ENCODE results near the gene CDH23.

CDH23 gene

GRCh38 chr10:71447676-71448075 lies 51.0 kb downstream of the CDH23 start:
- Histone ChIP-seq H3K27ac (ENCODE audit: low read depth, low read length) (no peak overlapping the region), H3K4me1 (ENCODE audit: control insufficient read depth in 1 of 2, insufficient read depth in 2 of 2, low read length in 2 of 2) (no peaks in the 10 kb centered on the region), H3K9me3 (ENCODE audit: control insufficient read depth in 1 of 2, low read length in 2 of 2) (no peaks in the 10 kb centered on the region), H3K4me3 (ENCODE audit: low read depth in 1 of 2, low read length in 2 of 2) (no peak overlapping the region), H3K9ac (ENCODE audit: low read depth in 1 of 2, low read length in 2 of 2) (no peak overlapping the region), H3K27me3 (ENCODE audit: control insufficient read depth in 1 of 2, insufficient read depth in 2 of 2, low read length in 2 of 2) (no peaks in the 10 kb centered on the region), H3K36me3 (ENCODE audit: control insufficient read depth in 1 of 2, insufficient read depth in 2 of 2, low read length in 2 of 2) (no peaks in the 10 kb centered on the region)

- no peaks in the 10 kb centered on the region for H3K36me3 ChIP-seq (ENCODE audit: control insufficient read depth in 1 of 2, insufficient read depth in 2 of 2, low read length in 2 of 2)
- no peaks in the 10 kb centered on the region for H3K4me1 ChIP-seq (ENCODE audit: control insufficient read depth in 1 of 2, insufficient read depth in 2 of 2, low read length in 2 of 2)
- H3K27me3 ChIP-seq (ENCODE audit: control insufficient read depth in 1 of 2, insufficient read depth in 2 of 2, low read length in 2 of 2), result no peaks in the 10 kb centered on the region
- H3K9ac ChIP-seq (ENCODE audit: low read depth in 1 of 2, low read length in 2 of 2), result no peak overlapping the region
- H3K4me3 ChIP-seq (ENCODE audit: low read depth in 1 of 2, low read length in 2 of 2), result no peak overlapping the region
- H3K27ac ChIP-seq (ENCODE audit: low read depth, low read length), result no peak overlapping the region
- no peaks in the 10 kb centered on the region for H3K9me3 ChIP-seq (ENCODE audit: control insufficient read depth in 1 of 2, low read length in 2 of 2)
These were observed 51.4 kb downstream of the CDH23 start for GRCh38 chr10:71448146-71448545.

GRCh38 chr10:71449026-71449425 lies 52.3 kb downstream of the CDH23 start:
- H3K27ac ChIP-seq (ENCODE audit: low read depth, low read length), result no peak overlapping the region
- no peaks in the 10 kb centered on the region for H3K36me3 ChIP-seq (ENCODE audit: control insufficient read depth in 1 of 2, insufficient read depth in 2 of 2, low read length in 2 of 2)

GRCh38 chr10:71451754-71452153 lies 55.0 kb downstream of the CDH23 start:
- no peak overlapping the region for H3K4me3 ChIP-seq (ENCODE audit: low read depth in 1 of 2, low read length in 2 of 2)
- no peak overlapping the region for H3K9ac ChIP-seq (ENCODE audit: low read depth in 1 of 2, low read length in 2 of 2)
- no peaks in the 10 kb centered on the region for H3K9me3 ChIP-seq (ENCODE audit: control insufficient read depth in 1 of 2, low read length in 2 of 2)
- H3K4me1 ChIP-seq (ENCODE audit: control insufficient read depth in 1 of 2, insufficient read depth in 2 of 2, low read length in 2 of 2), result no peaks in the 10 kb centered on the region
- no peak overlapping the region for H3K27ac ChIP-seq (ENCODE audit: low read depth, low read length)
- H3K27me3 ChIP-seq (ENCODE audit: control insufficient read depth in 1 of 2, insufficient read depth in 2 of 2, low read length in 2 of 2), result peaks cover 0 to 5% of the 10 kb centered on the region in 2 donors
- H3K36me3 ChIP-seq (ENCODE audit: control insufficient read depth in 1 of 2, insufficient read depth in 2 of 2, low read length in 2 of 2), result no peaks in the 10 kb centered on the region

More at GRCh38 chr10:71449026-71449425, 52.3 kb downstream of the CDH23 start:
- Histone ChIP-seq H3K27me3 (ENCODE audit: control insufficient read depth in 1 of 2, insufficient read depth in 2 of 2, low read length in 2 of 2) (no peaks in the 10 kb centered on the region), H3K4me1 (ENCODE audit: control insufficient read depth in 1 of 2, insufficient read depth in 2 of 2, low read length in 2 of 2) (no peaks in the 10 kb centered on the region), H3K9me3 (ENCODE audit: control insufficient read depth in 1 of 2, low read length in 2 of 2) (no peaks in the 10 kb centered on the region), H3K4me3 (ENCODE audit: low read depth in 1 of 2, low read length in 2 of 2) (no peak overlapping the region), H3K9ac (ENCODE audit: low read depth in 1 of 2, low read length in 2 of 2) (no peak overlapping the region)

- H3K27ac ChIP-seq (ENCODE audit: low read depth, low read length), result no peak overlapping the region
- no peak overlapping the region for H3K4me3 ChIP-seq (ENCODE audit: low read depth in 1 of 2, low read length in 2 of 2)
- no peaks in the 10 kb centered on the region for H3K4me1 ChIP-seq (ENCODE audit: control insufficient read depth in 1 of 2, insufficient read depth in 2 of 2, low read length in 2 of 2)
- H3K9ac ChIP-seq (ENCODE audit: low read depth in 1 of 2, low read length in 2 of 2), result no peak overlapping the region
- H3K27me3 ChIP-seq (ENCODE audit: control insufficient read depth in 1 of 2, insufficient read depth in 2 of 2, low read length in 2 of 2), result peaks cover 0 to 5% of the 10 kb centered on the region in 2 donors
- no peaks in the 10 kb centered on the region for H3K9me3 ChIP-seq (ENCODE audit: control insufficient read depth in 1 of 2, low read length in 2 of 2)
- H3K36me3 ChIP-seq (ENCODE audit: control insufficient read depth in 1 of 2, insufficient read depth in 2 of 2, low read length in 2 of 2), result no peaks in the 10 kb centered on the region
These were observed 56.5 kb downstream of the CDH23 start for GRCh38 chr10:71453186-71453585.

GRCh38 chr10:71454347-71454746 lies 57.6 kb downstream of the CDH23 start:
- Histone ChIP-seq H3K9ac (ENCODE audit: low read depth in 1 of 2, low read length in 2 of 2) (no peak overlapping the region), H3K9me3 (ENCODE audit: control insufficient read depth in 1 of 2, low read length in 2 of 2) (no peaks in the 10 kb centered on the region), H3K27me3 (ENCODE audit: control insufficient read depth in 1 of 2, insufficient read depth in 2 of 2, low read length in 2 of 2) (peaks cover 0 to 5% of the 10 kb centered on the region in 2 donors), H3K36me3 (ENCODE audit: control insufficient read depth in 1 of 2, insufficient read depth in 2 of 2, low read length in 2 of 2) (no peaks in the 10 kb centered on the region), H3K4me1 (ENCODE audit: control insufficient read depth in 1 of 2, insufficient read depth in 2 of 2, low read length in 2 of 2) (no peaks in the 10 kb centered on the region), H3K4me3 (ENCODE audit: low read depth in 1 of 2, low read length in 2 of 2) (no peak overlapping the region), H3K27ac (ENCODE audit: low read depth, low read length) (no peak overlapping the region)

GRCh38 chr10:71455035-71455434 lies 58.3 kb downstream of the CDH23 start:
- no peak overlapping the region for H3K27ac ChIP-seq (ENCODE audit: low read depth, low read length)
- H3K36me3 ChIP-seq (ENCODE audit: control insufficient read depth in 1 of 2, insufficient read depth in 2 of 2, low read length in 2 of 2), result no peaks in the 10 kb centered on the region
- no peaks in the 10 kb centered on the region for H3K4me1 ChIP-seq (ENCODE audit: control insufficient read depth in 1 of 2, insufficient read depth in 2 of 2, low read length in 2 of 2)
- no peak overlapping the region for H3K9ac ChIP-seq (ENCODE audit: low read depth in 1 of 2, low read length in 2 of 2)
- H3K9me3 ChIP-seq (ENCODE audit: control insufficient read depth in 1 of 2, low read length in 2 of 2), result no peaks in the 10 kb centered on the region
- H3K4me3 ChIP-seq (ENCODE audit: low read depth in 1 of 2, low read length in 2 of 2), result no peak overlapping the region
- peaks cover 0 to 5% of the 10 kb centered on the region in 2 donors for H3K27me3 ChIP-seq (ENCODE audit: control insufficient read depth in 1 of 2, insufficient read depth in 2 of 2, low read length in 2 of 2)

GRCh38 chr10:71456631-71457030 lies 59.9 kb downstream of the CDH23 start:
- Histone ChIP-seq H3K27me3 (ENCODE audit: control insufficient read depth in 1 of 2, insufficient read depth in 2 of 2, low read length in 2 of 2) (peaks cover 0 to 5% of the 10 kb centered on the region in 2 donors), H3K27ac (ENCODE audit: low read depth, low read length) (no peak overlapping the region), H3K4me3 (ENCODE audit: low read depth in 1 of 2, low read length in 2 of 2) (no peak overlapping the region), H3K9ac (ENCODE audit: low read depth in 1 of 2, low read length in 2 of 2) (no peak overlapping the region), H3K9me3 (ENCODE audit: control insufficient read depth in 1 of 2, low read length in 2 of 2) (no peaks in the 10 kb centered on the region), H3K36me3 (ENCODE audit: control insufficient read depth in 1 of 2, insufficient read depth in 2 of 2, low read length in 2 of 2) (no peaks in the 10 kb centered on the region), H3K4me1 (ENCODE audit: control insufficient read depth in 1 of 2, insufficient read depth in 2 of 2, low read length in 2 of 2) (no peaks in the 10 kb centered on the region)

- Histone ChIP-seq H3K9me3 (ENCODE audit: control insufficient read depth in 1 of 2, low read length in 2 of 2) (no peaks in the 10 kb centered on the region), H3K27me3 (ENCODE audit: control insufficient read depth in 1 of 2, insufficient read depth in 2 of 2, low read length in 2 of 2) (peaks cover 0 to 5% of the 10 kb centered on the region in 2 donors), H3K36me3 (ENCODE audit: control insufficient read depth in 1 of 2, insufficient read depth in 2 of 2, low read length in 2 of 2) (no peaks in the 10 kb centered on the region), H3K27ac (ENCODE audit: low read depth, low read length) (no peak overlapping the region), H3K9ac (ENCODE audit: low read depth in 1 of 2, low read length in 2 of 2) (no peak overlapping the region), H3K4me3 (ENCODE audit: low read depth in 1 of 2, low read length in 2 of 2) (no peak overlapping the region), H3K4me1 (ENCODE audit: control insufficient read depth in 1 of 2, insufficient read depth in 2 of 2, low read length in 2 of 2) (no peaks in the 10 kb centered on the region)
These were observed 61.2 kb downstream of the CDH23 start for GRCh38 chr10:71457908-71458307.

- H3K27ac ChIP-seq (ENCODE audit: low read depth, low read length), result no peak overlapping the region
- no peaks in the 10 kb centered on the region for H3K36me3 ChIP-seq (ENCODE audit: control insufficient read depth in 1 of 2, insufficient read depth in 2 of 2, low read length in 2 of 2)
- no peaks in the 10 kb centered on the region for H3K4me1 ChIP-seq (ENCODE audit: control insufficient read depth in 1 of 2, insufficient read depth in 2 of 2, low read length in 2 of 2)
- H3K27me3 ChIP-seq (ENCODE audit: control insufficient read depth in 1 of 2, insufficient read depth in 2 of 2, low read length in 2 of 2), result peaks cover 0 to 5% of the 10 kb centered on the region in 2 donors
- H3K9ac ChIP-seq (ENCODE audit: low read depth in 1 of 2, low read length in 2 of 2), result no peak overlapping the region
- no peak overlapping the region for H3K4me3 ChIP-seq (ENCODE audit: low read depth in 1 of 2, low read length in 2 of 2)
- H3K9me3 ChIP-seq (ENCODE audit: control insufficient read depth in 1 of 2, low read length in 2 of 2), result no peaks in the 10 kb centered on the region
These were observed 61.7 kb downstream of the CDH23 start for GRCh38 chr10:71458387-71458786.

GRCh38 chr10:71459513-71459912 lies 62.8 kb downstream of the CDH23 start:
- H3K4me1 ChIP-seq (ENCODE audit: control insufficient read depth in 1 of 2, insufficient read depth in 2 of 2, low read length in 2 of 2), result no peaks in the 10 kb centered on the region
- no peak overlapping the region for H3K27ac ChIP-seq (ENCODE audit: low read depth, low read length)
- no peaks in the 10 kb centered on the region for H3K9me3 ChIP-seq (ENCODE audit: control insufficient read depth in 1 of 2, low read length in 2 of 2)
- H3K4me3 ChIP-seq (ENCODE audit: low read depth in 1 of 2, low read length in 2 of 2), result no peak overlapping the region
- H3K9ac ChIP-seq (ENCODE audit: low read depth in 1 of 2, low read length in 2 of 2), result no peak overlapping the region
- H3K36me3 ChIP-seq (ENCODE audit: control insufficient read depth in 1 of 2, insufficient read depth in 2 of 2, low read length in 2 of 2), result no peaks in the 10 kb centered on the region
- H3K27me3 ChIP-seq (ENCODE audit: control insufficient read depth in 1 of 2, insufficient read depth in 2 of 2, low read length in 2 of 2), result peaks cover 0 to 5% of the 10 kb centered on the region in 2 donors
